Naive B cell (primary cell): ENCODE measurements around the gene RIPOR3. TPM values are rescaled to one million over a fixed set of nuclear protein-coding genes. Genes with fewer than 3 reads are reported as not detected.

Experiments
- ATAC-seq, 2 donors: fragments of 150-1000 bp; cut with Tn5 transposase; 2 replicates each; pipeline ENCODE4 v1.10.0; 2021; ENCODE audit warnings: low read depth in 2 of 2, mild to moderate bottlenecking in 2 of 2, moderate library complexity in 2 of 2
- DNase-seq: peaks from one replicate; pipeline ENCODE4 v3.0.0; 2022
- H3K27ac Mint-ChIP-seq, 6 donors: one replicate each; pipeline ENCODE4 v1.8.0; 2020 to 2022; ENCODE audit warnings: mild to moderate bottlenecking in 6 of 6, mixed read lengths in 6 of 6, moderate library complexity in 5 of 6, inconsistent platforms in 2 of 6
- H3K27me3 Mint-ChIP-seq, 3 donors: one replicate each; pipeline ENCODE4 v1.8.0; 2021 to 2022; ENCODE audit warnings: mixed read lengths in 3 of 3, mild to moderate bottlenecking in 1 of 3
- H3K36me3 Mint-ChIP-seq, 2 donors: one replicate each; pipeline ENCODE4 v1.8.0; 2020 to 2022; ENCODE audit warnings: mixed read lengths in 2 of 2, inconsistent platforms in 1 of 2, mild to moderate bottlenecking in 1 of 2
- H3K4me1 Mint-ChIP-seq, 3 donors: one replicate each; pipeline ENCODE4 v1.8.0; 2020 to 2022; ENCODE audit warnings: mixed read lengths in 3 of 3, inconsistent platforms in 1 of 3, mild to moderate bottlenecking in 1 of 3, moderate library complexity in 1 of 3
- H3K4me3 Mint-ChIP-seq, 8 donors: one replicate each; pipeline ENCODE4 v1.8.0; 2020 to 2022; ENCODE audit warnings: mild to moderate bottlenecking in 8 of 8, mixed read lengths in 8 of 8, moderate library complexity in 8 of 8, inconsistent platforms in 2 of 8
- H3K9me3 Mint-ChIP-seq, 7 donors: one replicate each; pipeline ENCODE4 v1.8.0; 2020 to 2022; ENCODE audit warnings: mixed read lengths in 7 of 7, mild to moderate bottlenecking in 5 of 7, inconsistent platforms in 2 of 7, moderate library complexity in 1 of 7
- polyA plus RNA-seq, 6 donors: library from polyadenylated mRNA; unstranded; fragments of 300-500 nt; fragmentation: Illumina TruSeq; gene quantifications; one replicate each; pipeline ENCODE4 v1.2.3, GENCODE V29; 2021; ENCODE audit warnings: low read depth in 6 of 6

Gene RIPOR3
- polyA plus RNA-seq, 6 donors from 2014 or later, result 1.4 to 3.0 (median 2.1) TPM; not detected in 1

GRCh38 chr20:50587291-50587961 lies 103.9 kb downstream of the RIPOR3 start:
- H3K36me3 Mint-ChIP-seq, result peaks cover 0 to 7% of the 10 kb centered on the region in 2 donors
- H3K4me1 Mint-ChIP-seq, result peaks cover 16 to 20% (median 20%) of the 10 kb centered on the region in 3 donors
- ATAC-seq (no peak), DNase-seq (no peak)
- H3K27ac Mint-ChIP-seq, result peak overlapping the region in 3 of 6 donors; percentile 20 to 52 (median 22)
- no peaks in the 10 kb centered on the region for H3K27me3 Mint-ChIP-seq
- no peak overlapping the region for H3K4me3 Mint-ChIP-seq
- peaks cover 0 to 1% (median 0%) of the 10 kb centered on the region in 7 donors for H3K9me3 Mint-ChIP-seq

GRCh38 chr20:50586531-50587232 lies 104.7 kb downstream of the RIPOR3 start:
- peak overlapping the region in 1 of 6 donors; percentile 16 for H3K27ac Mint-ChIP-seq
- peaks cover 23 to 26% (median 26%) of the 10 kb centered on the region in 3 donors for H3K4me1 Mint-ChIP-seq
- ATAC-seq (no peak), DNase-seq (no peak)
- peaks cover 0 to 7% of the 10 kb centered on the region in 2 donors for H3K36me3 Mint-ChIP-seq
- no peaks in the 10 kb centered on the region for H3K27me3 Mint-ChIP-seq
- H3K4me3 Mint-ChIP-seq, result no peak overlapping the region
- H3K9me3 Mint-ChIP-seq, result peaks cover 0 to 1% (median 0%) of the 10 kb centered on the region in 7 donors

- peak overlapping the region in 2 of 6 donors; percentile 73 to 80 for H3K27ac Mint-ChIP-seq
- ATAC-seq, result no peak
- DNase-seq, result no peak
- peaks cover 24 to 26% (median 26%) of the 10 kb centered on the region in 3 donors for H3K4me1 Mint-ChIP-seq
- H3K27me3 Mint-ChIP-seq, result no peaks in the 10 kb centered on the region
- peaks cover 0 to 1% (median 0%) of the 10 kb centered on the region in 7 donors for H3K9me3 Mint-ChIP-seq
- H3K4me3 Mint-ChIP-seq, result no peak overlapping the region
- peaks cover 2 to 7% of the 10 kb centered on the region in 2 donors for H3K36me3 Mint-ChIP-seq
These were observed 105.7 kb downstream of the RIPOR3 start for GRCh38 chr20:50585678-50586077.

GRCh38 chr20:50585214-50585613 lies 106.1 kb downstream of the RIPOR3 start:
- Mint-ChIP-seq H3K9me3 (peaks cover 0 to 1% (median 0%) of the 10 kb centered on the region in 7 donors), H3K27me3 (no peaks in the 10 kb centered on the region), H3K4me1 (peaks cover 29 to 31% (median 30%) of the 10 kb centered on the region in 3 donors), H3K36me3 (peaks cover 7% of the 10 kb centered on the region in 2 donors), H3K27ac (peak overlapping the region in 1 of 6 donors; percentile 67), H3K4me3 (no peak overlapping the region)
- ATAC-seq (no peak), DNase-seq (no peak)

- Mint-ChIP-seq H3K4me3 (no peak overlapping the region), H3K27me3 (no peaks in the 10 kb centered on the region), H3K9me3 (peaks cover 0 to 1% (median 0%) of the 10 kb centered on the region in 7 donors), H3K36me3 (peaks cover 7 to 11% of the 10 kb centered on the region in 2 donors), H3K27ac (peak overlapping the region in 1 of 6 donors; percentile 67), H3K4me1 (peaks cover 29 to 35% (median 34%) of the 10 kb centered on the region in 3 donors)
- DNase-seq (no peak), ATAC-seq (no peak)
These were observed 106.7 kb downstream of the RIPOR3 start for GRCh38 chr20:50584687-50585086.

- Mint-ChIP-seq H3K27me3 (no peaks in the 10 kb centered on the region), H3K27ac (peak overlapping the region in 5 of 6 donors; percentile 29 to 88 (median 70)), H3K4me1 (peaks cover 29 to 35% (median 34%) of the 10 kb centered on the region in 3 donors), H3K4me3 (peak overlapping the region in 6 of 8 donors; percentile 5 to 86 (median 60)), H3K36me3 (peaks cover 7 to 11% of the 10 kb centered on the region in 2 donors), H3K9me3 (peaks cover 0 to 1% (median 0%) of the 10 kb centered on the region in 7 donors)
- ATAC-seq (no peak), DNase-seq (no peak)
These were observed 107.7 kb downstream of the RIPOR3 start for GRCh38 chr20:50583442-50584150.

GRCh38 chr20:50582591-50583234 lies 108.6 kb downstream of the RIPOR3 start:
- Mint-ChIP-seq H3K9me3 (peaks cover 0 to 1% (median 0%) of the 10 kb centered on the region in 7 donors), H3K27ac (peak overlapping the region; percentile 87 to 97 (median 92)), H3K36me3 (peaks cover 13 to 15% of the 10 kb centered on the region in 2 donors), H3K27me3 (no peaks in the 10 kb centered on the region), H3K4me1 (peaks cover 23 to 33% (median 29%) of the 10 kb centered on the region in 3 donors), H3K4me3 (peak overlapping the region; percentile 44 to 86 (median 78))
- ATAC-seq, result peak; percentile 96
- DNase-seq, result peak; percentile 65

- Mint-ChIP-seq H3K4me3 (peak overlapping the region; percentile 44 to 86 (median 78)), H3K27ac (peak overlapping the region; percentile 87 to 97 (median 92))
These were observed 109.2 kb downstream of the RIPOR3 start for GRCh38 chr20:50582092-50582491.

GRCh38 chr20:50580842-50581544 lies 110.3 kb downstream of the RIPOR3 start:
- H3K27me3 Mint-ChIP-seq, result no peaks in the 10 kb centered on the region
- peak overlapping the region in 2 of 8 donors; percentile 3 to 70 for H3K4me3 Mint-ChIP-seq
- H3K27ac Mint-ChIP-seq, result no peak overlapping the region
- H3K36me3 Mint-ChIP-seq, result peaks cover 15% of the 10 kb centered on the region in 2 donors
- ATAC-seq (no peak), DNase-seq (no peak)
- H3K9me3 Mint-ChIP-seq, result peaks cover 0 to 1% (median 0%) of the 10 kb centered on the region in 7 donors
- H3K4me1 Mint-ChIP-seq, result peaks cover 23 to 35% (median 31%) of the 10 kb centered on the region in 3 donors

More at GRCh38 chr20:50582092-50582491, 109.2 kb downstream of the RIPOR3 start:
- H3K36me3 Mint-ChIP-seq, result peaks cover 15% of the 10 kb centered on the region in 2 donors
- H3K4me1 Mint-ChIP-seq, result peaks cover 23 to 33% (median 29%) of the 10 kb centered on the region in 3 donors
- ATAC-seq, result peak; percentile 34 to 44
- H3K9me3 Mint-ChIP-seq, result peaks cover 0 to 1% (median 0%) of the 10 kb centered on the region in 7 donors
- no peaks in the 10 kb centered on the region for H3K27me3 Mint-ChIP-seq
- DNase-seq, result no peak

- peak; percentile 44 for DNase-seq
- Mint-ChIP-seq H3K27me3 (no peaks in the 10 kb centered on the region), H3K27ac (peak overlapping the region; percentile 57 to 86 (median 72)), H3K9me3 (no peaks in the 10 kb centered on the region), H3K4me3 (peak overlapping the region in 2 of 8 donors; percentile 12 to 49), H3K4me1 (peaks cover 29 to 39% (median 37%) of the 10 kb centered on the region in 3 donors), H3K36me3 (peaks cover 15% of the 10 kb centered on the region in 2 donors)
- peak in 1 of 2 donors; percentile 21 for ATAC-seq
These were observed 111.2 kb downstream of the RIPOR3 start for GRCh38 chr20:50580016-50580747.

GRCh38 chr20:50579511-50579910 lies 111.8 kb downstream of the RIPOR3 start:
- peaks cover 15 to 21% of the 10 kb centered on the region in 2 donors for H3K36me3 Mint-ChIP-seq
- peak overlapping the region in 3 of 6 donors; percentile 66 to 84 (median 75) for H3K27ac Mint-ChIP-seq

More at GRCh38 chr20:50579511-50579910, 111.8 kb downstream of the RIPOR3 start:
- Mint-ChIP-seq H3K4me3 (no peak overlapping the region), H3K27me3 (no peaks in the 10 kb centered on the region), H3K9me3 (no peaks in the 10 kb centered on the region), H3K4me1 (peaks cover 32 to 45% (median 34%) of the 10 kb centered on the region in 3 donors)
- DNase-seq, result no peak
- no peak for ATAC-seq
